H9 (cell line): ENCODE results near the gene NUDT9. TPM values are rescaled to one million over a fixed set of nuclear protein-coding genes. Genes with fewer than 3 reads are reported as not detected.

Experiments
- DNase-seq: peaks from one replicate; pipeline ENCODE4 v3.0.0-alpha.2; 2017
- H2AFZ ChIP-seq: one replicate; pipeline ENCODE4 v1.6.1; 2013; ENCODE audit warnings: mild to moderate bottlenecking, low read length, control low read depth, moderate library complexity
- H2AK5ac ChIP-seq: 2 replicates; pipeline ENCODE4 v1.6.1; 2013; ENCODE audit warnings: low read length, control low read depth, mixed read lengths; ENCODE audit not compliant: insufficient read length
- H2BK120ac ChIP-seq: one replicate; pipeline ENCODE4 v1.6.1; 2013; ENCODE audit warnings: low read depth, mild to moderate bottlenecking, low read length, control low read depth, inconsistent platforms; ENCODE audit not compliant: poor library complexity, severe bottlenecking
- H2BK12ac ChIP-seq: 2 replicates; pipeline ENCODE4 v1.6.1; 2013; ENCODE audit warnings: low read length, control low read depth, mixed read lengths, low read depth; ENCODE audit not compliant: insufficient read length
- H2BK15ac ChIP-seq: 2 replicates; pipeline ENCODE4 v1.6.1; 2013; ENCODE audit warnings: low read depth, low read length, control low read depth
- H2BK20ac ChIP-seq: one replicate; pipeline ENCODE4 v1.6.1; 2013; ENCODE audit warnings: low read depth, mild to moderate bottlenecking, low read length, control low read depth, inconsistent platforms; ENCODE audit not compliant: poor library complexity, severe bottlenecking
- H2BK5ac ChIP-seq: 2 replicates; pipeline ENCODE4 v1.6.1; 2013; ENCODE audit warnings: low read length, control low read depth, mixed read lengths; ENCODE audit not compliant: insufficient read length
- H3K14ac ChIP-seq: 2 replicates; pipeline ENCODE4 v1.6.1; 2013; ENCODE audit warnings: low read length, control low read depth; ENCODE audit not compliant: insufficient read depth
- H3K18ac ChIP-seq: 2 replicates; pipeline ENCODE4 v1.6.1; 2013; ENCODE audit warnings: low read depth, mild to moderate bottlenecking, mixed read lengths, low read length, control low read depth; ENCODE audit not compliant: insufficient read length
- H3K23ac ChIP-seq: 2 replicates; pipeline ENCODE4 v1.6.1; 2013; ENCODE audit warnings: low read length, control low read depth, mixed read lengths, low read depth; ENCODE audit not compliant: insufficient read length
- H3K23me2 ChIP-seq: 2 replicates; pipeline ENCODE4 v1.6.1; 2013; ENCODE audit warnings: low read depth, mild to moderate bottlenecking, mixed read lengths, low read length, control low read depth; ENCODE audit not compliant: insufficient read length, poor library complexity, severe bottlenecking
- H3K27ac ChIP-seq: 2 replicates; pipeline ENCODE4 v1.5.1; 2013; ENCODE audit warnings: low read length, control low read depth, mixed read lengths, low read depth; ENCODE audit not compliant: insufficient read length
- H3K27me3 ChIP-seq: 2 replicates; pipeline ENCODE4 v1.6.1; 2013; ENCODE audit warnings: low read length, control low read depth, inconsistent platforms; ENCODE audit not compliant: insufficient read depth
- H3K4ac ChIP-seq: 2 replicates; pipeline ENCODE4 v1.6.1; 2013; ENCODE audit warnings: low read depth, mild to moderate bottlenecking, control low read depth, inconsistent platforms, low read length, moderate library complexity
- H3K4me1 ChIP-seq: 2 replicates; pipeline ENCODE4 v1.6.1; 2013; ENCODE audit warnings: low read length, control low read depth, inconsistent platforms; ENCODE audit not compliant: insufficient read depth
- H3K4me2 ChIP-seq: 2 replicates; pipeline ENCODE4 v1.6.1; 2013; ENCODE audit warnings: low read length, control low read depth, mixed read lengths; ENCODE audit not compliant: insufficient read length, insufficient read depth
- H3K56ac ChIP-seq: 2 replicates; pipeline ENCODE4 v1.6.1; 2013; ENCODE audit warnings: low read depth, mild to moderate bottlenecking, mixed read lengths, low read length, control low read depth; ENCODE audit not compliant: insufficient read length
- H3K79me1 ChIP-seq: 2 replicates; pipeline ENCODE4 v1.6.1; 2013; ENCODE audit warnings: low read depth, mild to moderate bottlenecking, moderate library complexity, low read length, control low read depth, inconsistent platforms; ENCODE audit not compliant: insufficient read depth, poor library complexity, severe bottlenecking
- H3K79me2 ChIP-seq: 2 replicates; pipeline ENCODE4 v1.6.1; 2013; ENCODE audit warnings: low read length, control low read depth, inconsistent platforms; ENCODE audit not compliant: insufficient read depth
- H3K9ac ChIP-seq: 2 replicates; pipeline ENCODE4 v1.6.1; 2013; ENCODE audit warnings: low read length, control low read depth, mixed read lengths; ENCODE audit not compliant: insufficient read length; ENCODE audit errors: extremely low read depth
- H3K9me3 ChIP-seq: one replicate; pipeline ENCODE4 v1.6.1; 2013; ENCODE audit warnings: low read depth, low read length, inconsistent platforms; ENCODE audit not compliant: control insufficient read depth
- H3T11ph ChIP-seq: one replicate; pipeline ENCODE4 v1.6.1; 2013; ENCODE audit warnings: mild to moderate bottlenecking, low read length, control low read depth, inconsistent platforms
- H4K20me1 ChIP-seq: one replicate; pipeline ENCODE4 v1.6.1; 2013; ENCODE audit not compliant: control insufficient read depth, insufficient read length, insufficient read depth
- H4K5ac ChIP-seq: 2 replicates; pipeline ENCODE4 v1.6.1; 2013; ENCODE audit warnings: low read depth, mild to moderate bottlenecking, mixed read lengths, low read length, control low read depth; ENCODE audit not compliant: insufficient read length
- H4K8ac ChIP-seq: replicated peaks from 2 replicates; pipeline ENCODE4 v1.6.1; 2013; ENCODE audit warnings: low read length, control low read depth, mixed read lengths, low read depth; ENCODE audit not compliant: insufficient read length
- H4K91ac ChIP-seq: 2 replicates; pipeline ENCODE4 v1.6.1; 2013; ENCODE audit warnings: low read depth, mild to moderate bottlenecking, moderate library complexity, mixed read lengths, low read length, control low read depth; ENCODE audit not compliant: insufficient read length
- H3K27ac Mint-ChIP-seq, 3 experiments: 2 replicates in 2 of 3; 3 replicates in 1 of 3; pipeline ENCODE4 v1.8.0; 2020 to 2021; ENCODE audit warnings: mixed read lengths in 3 of 3, mild to moderate bottlenecking in 1 of 3, moderate library complexity in 1 of 3
- H3K27me3 Mint-ChIP-seq: 2 replicates; pipeline ENCODE4 v1.8.0; 2021; ENCODE audit warnings: low read depth, mild to moderate bottlenecking, moderate library complexity, mixed read lengths
- H3K36me3 Mint-ChIP-seq, 3 experiments: 2 replicates in 2 of 3; 3 replicates in 1 of 3; pipeline ENCODE4 v1.8.0; 2020 to 2021; ENCODE audit warnings: low read depth in 3 of 3, mixed read lengths in 3 of 3; ENCODE audit not compliant: insufficient read depth in 1 of 3
- H3K4me1 Mint-ChIP-seq, 2 experiments: 2 replicates each; pipeline ENCODE4 v1.8.0; 2020; ENCODE audit warnings: mixed read lengths in 2 of 2
- H3K4me3 Mint-ChIP-seq, 2 experiments: 2 replicates in 1 of 2; 3 replicates in 1 of 2; pipeline ENCODE4 v1.8.0; 2020 to 2021; ENCODE audit warnings: mild to moderate bottlenecking in 2 of 2, mixed read lengths in 2 of 2, moderate library complexity in 1 of 2
- H3K9me3 Mint-ChIP-seq, 2 experiments: 2 replicates in 1 of 2; 3 replicates in 1 of 2; pipeline ENCODE4 v1.8.0; 2020; ENCODE audit warnings: mild to moderate bottlenecking in 2 of 2, mixed read lengths in 2 of 2, moderate library complexity in 1 of 2
- WGBS: extraction: QIAGEN DNeasy Blood & Tissue Kit; methylation state at CpG from one replicate; pipeline ENCODE4 v1.1.7; 2013; ENCODE audit warnings: missing lambda C conversion rate, low lambda C conversion rate, mixed read lengths; ENCODE audit not compliant: insufficient read length; ENCODE audit errors: extremely low coverage; 5-methylcytosine and 5-hydroxymethylcytosine counted together
- total RNA-seq: library from RNA; stranded (reverse); gene quantifications from 2 replicates; pipeline ENCODE4 v1.2.1, GENCODE V29; 2021
- TF ChIP-seq, protein P1 (sequence below): fragments of 200-600 bp; sonication (generic); conservative IDR thresholded peaks from 3 replicates; pipeline ENCODE4 v1.8.0; 2021; ENCODE audit warnings: antibody characterized with exemption, mild to moderate bottlenecking

Gene NUDT9
- total RNA-seq, 1 experiment from 2014 or later, result 28.5 TPM

DNA sequence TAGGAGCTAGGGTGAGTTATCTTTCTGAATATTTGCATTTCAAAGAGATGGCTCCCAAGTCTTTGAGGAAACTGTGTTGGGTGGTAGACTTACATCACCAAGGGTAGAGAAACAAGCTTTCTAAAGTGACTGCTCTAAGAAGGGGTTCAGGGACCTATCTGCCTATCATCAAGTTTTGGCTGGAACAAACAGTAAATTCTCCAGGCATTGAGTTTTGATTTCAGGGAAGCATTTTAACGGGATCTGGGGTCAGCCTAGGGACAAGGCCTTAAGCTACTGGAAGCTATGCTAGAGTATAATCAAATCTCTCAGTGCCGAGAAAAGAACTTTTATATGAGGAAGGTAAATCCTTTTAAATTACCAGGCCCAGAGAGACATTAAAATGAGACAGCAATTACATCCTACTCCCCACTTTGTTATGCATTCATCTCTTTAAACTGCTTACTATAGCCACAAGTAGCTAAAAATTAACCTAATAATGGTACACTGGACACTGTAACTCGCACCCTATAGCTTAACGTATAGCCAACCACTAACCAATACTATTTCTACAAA, 2.0 kb upstream of the NUDT9 start:
- Histone ChIP-seq H2BK20ac (no peak overlapping the region), H3K79me2 (peaks cover 9% of the 10 kb centered on the region; the same call in 1 of the 2 replicates), H3K14ac (no peak overlapping the region), H3K18ac (no peak overlapping the region), H4K5ac (no peak overlapping the region), H3K4ac (no peak overlapping the region), H2BK120ac (no peak overlapping the region), H3K27me3 (no peaks in the 10 kb centered on the region), H3K9me3 (no peaks in the 10 kb centered on the region), H3K23me2 (peaks cover 4% of the 10 kb centered on the region), H3K4me1 (no peaks in the 10 kb centered on the region), H2AK5ac (no peak overlapping the region), H3K27ac (no peak overlapping the region), H2BK15ac (no peak overlapping the region), H2BK5ac (no peak overlapping the region), H3K79me1 (peaks cover 3% of the 10 kb centered on the region), H3K23ac (no peak overlapping the region), H4K20me1 (no peaks in the 10 kb centered on the region), H2AFZ (no peak overlapping the region), H3K9ac (no peak overlapping the region), H4K91ac (no peak overlapping the region), H3K56ac (no peak overlapping the region), H4K8ac (no peak overlapping the region), H3K4me2 (no peak overlapping the region), H3T11ph (no peak overlapping the region), H2BK12ac (no peak overlapping the region)
- Mint-ChIP-seq H3K27ac (no peak overlapping the region), H3K4me1 (peaks cover 38 to 43% of the 10 kb centered on the region in 2 experiments), H3K4me3 (no peak overlapping the region), H3K27me3 (0 out of 2 replicates have a peak, but pooled peaks cover 3% of the 10 kb centered on the region), H3K9me3 (peaks cover 6 to 15% of the 10 kb centered on the region in 2 experiments), H3K36me3 (peaks cover 4 to 9% (median 6%) of the 10 kb centered on the region in 3 experiments; a peak in 6 of 7 replicates)
- TF ChIP-seq, protein P1, sequence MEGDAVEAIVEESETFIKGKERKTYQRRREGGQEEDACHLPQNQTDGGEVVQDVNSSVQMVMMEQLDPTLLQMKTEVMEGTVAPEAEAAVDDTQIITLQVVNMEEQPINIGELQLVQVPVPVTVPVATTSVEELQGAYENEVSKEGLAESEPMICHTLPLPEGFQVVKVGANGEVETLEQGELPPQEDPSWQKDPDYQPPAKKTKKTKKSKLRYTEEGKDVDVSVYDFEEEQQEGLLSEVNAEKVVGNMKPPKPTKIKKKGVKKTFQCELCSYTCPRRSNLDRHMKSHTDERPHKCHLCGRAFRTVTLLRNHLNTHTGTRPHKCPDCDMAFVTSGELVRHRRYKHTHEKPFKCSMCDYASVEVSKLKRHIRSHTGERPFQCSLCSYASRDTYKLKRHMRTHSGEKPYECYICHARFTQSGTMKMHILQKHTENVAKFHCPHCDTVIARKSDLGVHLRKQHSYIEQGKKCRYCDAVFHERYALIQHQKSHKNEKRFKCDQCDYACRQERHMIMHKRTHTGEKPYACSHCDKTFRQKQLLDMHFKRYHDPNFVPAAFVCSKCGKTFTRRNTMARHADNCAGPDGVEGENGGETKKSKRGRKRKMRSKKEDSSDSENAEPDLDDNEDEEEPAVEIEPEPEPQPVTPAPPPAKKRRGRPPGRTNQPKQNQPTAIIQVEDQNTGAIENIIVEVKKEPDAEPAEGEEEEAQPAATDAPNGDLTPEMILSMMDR, result no peak
- no peak for DNase-seq
- no CpG with 5 or more reads among the region's 4 CpGs for WGBS
